Sigmoid colon (tissue), 4 donors: ENCODE data around the gene MTA3.

Experiments
- EP300 ChIP-seq, 4 donors: sonication (generic); formaldehyde crosslinking; IDR thresholded peaks; one replicate each; pipeline ENCODE4 v1.6.1; 2017; ENCODE audit warnings: antibody characterized with exemption in 4 of 4
- POLR2A ChIP-seq, 2 donors: fragments of 450-650 bp; IDR thresholded peaks; one replicate each; pipeline ENCODE4 v1.6.1; 2016; ENCODE audit warnings: antibody characterized with exemption in 2 of 2, mild to moderate bottlenecking in 2 of 2, moderate library complexity in 2 of 2
- POLR2AphosphoS5 ChIP-seq, 4 donors: sonication (generic); formaldehyde crosslinking; IDR thresholded peaks; one replicate each; pipeline ENCODE4 v1.6.1; 2017; ENCODE audit warnings: antibody characterized with exemption in 4 of 4
- TF ChIP-seq, protein P1 (sequence below), 4 experiments: fragments of 450-650 bp in 3 of 4; fragments of 200-600 bp in 1 of 4; IDR thresholded peaks; one replicate each; pipeline ENCODE4 v1.5.1; 2016 to 2019; ENCODE audit warnings: antibody characterized with exemption in 4 of 4, mild to moderate bottlenecking in 3 of 4, moderate library complexity in 2 of 4

DNA sequence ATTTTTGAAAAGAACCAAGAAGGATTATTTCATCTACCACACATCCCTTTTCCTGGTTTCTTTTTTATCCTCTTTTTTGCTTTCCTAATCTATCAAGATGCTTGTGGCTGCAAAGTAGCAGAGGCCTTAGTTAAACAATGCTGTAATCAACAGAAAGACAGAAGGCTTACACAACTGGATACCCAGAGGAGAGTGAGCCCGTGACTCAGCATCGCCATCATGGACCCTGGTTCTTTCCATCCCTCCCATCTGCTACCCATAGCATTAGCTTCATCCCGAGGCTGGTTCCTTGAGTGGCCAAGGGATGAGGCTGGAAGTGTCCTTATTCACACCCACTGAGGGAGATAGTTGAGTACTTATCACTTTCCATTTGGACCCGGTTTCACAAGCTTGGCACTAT lies 231.4 kb downstream of the MTA3 start:
- TF ChIP-seq, protein P1, sequence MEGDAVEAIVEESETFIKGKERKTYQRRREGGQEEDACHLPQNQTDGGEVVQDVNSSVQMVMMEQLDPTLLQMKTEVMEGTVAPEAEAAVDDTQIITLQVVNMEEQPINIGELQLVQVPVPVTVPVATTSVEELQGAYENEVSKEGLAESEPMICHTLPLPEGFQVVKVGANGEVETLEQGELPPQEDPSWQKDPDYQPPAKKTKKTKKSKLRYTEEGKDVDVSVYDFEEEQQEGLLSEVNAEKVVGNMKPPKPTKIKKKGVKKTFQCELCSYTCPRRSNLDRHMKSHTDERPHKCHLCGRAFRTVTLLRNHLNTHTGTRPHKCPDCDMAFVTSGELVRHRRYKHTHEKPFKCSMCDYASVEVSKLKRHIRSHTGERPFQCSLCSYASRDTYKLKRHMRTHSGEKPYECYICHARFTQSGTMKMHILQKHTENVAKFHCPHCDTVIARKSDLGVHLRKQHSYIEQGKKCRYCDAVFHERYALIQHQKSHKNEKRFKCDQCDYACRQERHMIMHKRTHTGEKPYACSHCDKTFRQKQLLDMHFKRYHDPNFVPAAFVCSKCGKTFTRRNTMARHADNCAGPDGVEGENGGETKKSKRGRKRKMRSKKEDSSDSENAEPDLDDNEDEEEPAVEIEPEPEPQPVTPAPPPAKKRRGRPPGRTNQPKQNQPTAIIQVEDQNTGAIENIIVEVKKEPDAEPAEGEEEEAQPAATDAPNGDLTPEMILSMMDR (IDR thresholded peaks at IDR 0.05): no peak
- TF ChIP-seq POLR2A (IDR thresholded peaks at IDR 0.05) (no peak), POLR2AphosphoS5 (IDR thresholded peaks at IDR 0.05) (no peak), EP300 (IDR thresholded peaks at IDR 0.05) (no peak)
